HL-60 (cell line): Measurements from ENCODE around the gene SPIN1.
"Not testable (repeated sequence)": the region's sequence is repeated elsewhere in the genome, so short reads cannot be mapped to it uniquely, and the experiment has no call there.

ENCODE experiments used
- DNase-seq, 2 experiments: peaks; one replicate each; pipeline ENCODE4 v3.0.0-alpha.2; 2010 to 2020; ENCODE audit warnings: low read depth in 1 of 2, low spot score in 1 of 2
- H3K27ac ChIP-seq: fragments of 250-450 bp; sonication (Bioruptor Pico); replicated peaks from 2 replicates; pipeline ENCODE4 v1.5.1; 2020; ENCODE audit warnings: mild to moderate bottlenecking, moderate library complexity
- H3K27me3 ChIP-seq: fragments of 250-450 bp; sonication (Bioruptor Pico); 2 replicates; pipeline ENCODE4 v1.5.1; 2021; ENCODE audit warnings: mild to moderate bottlenecking, moderate library complexity; ENCODE audit not compliant: insufficient read depth, poor library complexity, severe bottlenecking
- H3K4me3 ChIP-seq: replicated peaks from 2 replicates; pipeline ENCODE4 v1.5.1; 2011; ENCODE audit warnings: mild to moderate bottlenecking, control low read depth, low read length; ENCODE audit not compliant: insufficient read depth
- GABPA ChIP-seq: IDR thresholded peaks from 2 replicates; pipeline ENCODE4 v1.6.1; 2012; ENCODE audit warnings: low read depth
- POLR2AphosphoS5 ChIP-seq: IDR thresholded peaks from 2 replicates; pipeline ENCODE4 v1.6.1; 2012; ENCODE audit warnings: low read depth
- SPI1 ChIP-seq: IDR thresholded peaks from 2 replicates; pipeline ENCODE4 v1.6.1; 2012; ENCODE audit warnings: low read depth, mild to moderate bottlenecking, borderline replicate concordance
- long read RNA-seq: library from polyadenylated mRNA; unstranded; transcript quantifications from one replicate; pipeline ENCODE4 v2.0.0, GENCODE V29; 2020
- TF ChIP-seq, protein P1 (sequence below): IDR thresholded peaks from 2 replicates; pipeline ENCODE4 v1.6.1; 2012; ENCODE audit warnings: low read depth; ENCODE audit not compliant: insufficient replicate concordance
- TF ChIP-seq, protein P2 (sequence below): IDR thresholded peaks from one replicate; pipeline ENCODE4 v1.5.1; 2011; ENCODE audit warnings: low read length, control low read depth, inconsistent platforms; ENCODE audit not compliant: insufficient read depth

Gene SPIN1
- long read RNA-seq, full-length matches to known transcripts: 4 of 35 reads
- long read RNA-seq, partial matches to known transcripts: 1 of 35 reads
- long read RNA-seq, other reads (novel, unspliced or antisense): 30 of 35 reads

DNA sequence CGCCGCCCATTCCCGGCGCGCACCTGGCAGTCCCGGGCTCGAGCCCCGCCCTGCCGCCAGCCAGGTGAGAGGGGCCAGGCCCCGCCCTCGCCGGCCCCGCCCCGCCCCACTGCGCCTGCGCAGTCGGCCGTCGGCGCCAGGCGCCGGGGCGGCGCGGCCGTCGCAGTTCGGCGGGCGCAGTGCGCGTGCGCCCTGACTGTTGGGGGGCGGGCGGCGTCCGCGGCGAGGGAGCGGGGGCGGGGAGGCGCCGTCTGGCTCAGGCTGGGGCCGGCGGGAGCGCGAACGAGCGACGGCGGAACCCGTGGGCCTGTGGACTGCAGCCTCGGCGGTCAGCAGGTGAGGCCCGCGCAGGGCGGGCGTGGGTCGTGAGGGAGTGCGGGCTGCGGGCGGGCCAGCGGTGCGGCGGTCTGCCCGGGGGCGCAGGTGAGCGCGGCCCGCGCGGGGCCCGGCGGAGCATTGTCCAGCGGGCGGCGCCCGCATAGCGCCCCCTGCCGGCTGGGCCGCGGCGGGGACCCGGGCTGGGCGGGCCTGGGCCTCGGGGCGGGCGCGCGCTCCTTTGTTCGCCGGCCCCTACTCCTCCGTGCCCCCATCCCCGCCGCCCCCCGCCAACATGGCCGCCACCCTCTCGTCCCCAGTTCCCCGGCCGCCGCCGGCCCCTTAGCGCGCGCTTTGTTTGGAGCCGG lies at the start of gene SPIN1:
Gene SPIN1 (plus strand): TSS at position 242 of the 683 bp plus-strand sequence. CDS start 38,096 bp downstream, outside the sequence.
- peak; percentile 44 to 63 for DNase-seq
- peak within 1 kb of the TSS; percentile 53 for H3K27ac ChIP-seq
- peak within 1 kb of the TSS; percentile 79 for H3K4me3 ChIP-seq
- H3K27me3 ChIP-seq: no peaks in the 10 kb centered on the region
- TF ChIP-seq GABPA: no peak

DNA sequence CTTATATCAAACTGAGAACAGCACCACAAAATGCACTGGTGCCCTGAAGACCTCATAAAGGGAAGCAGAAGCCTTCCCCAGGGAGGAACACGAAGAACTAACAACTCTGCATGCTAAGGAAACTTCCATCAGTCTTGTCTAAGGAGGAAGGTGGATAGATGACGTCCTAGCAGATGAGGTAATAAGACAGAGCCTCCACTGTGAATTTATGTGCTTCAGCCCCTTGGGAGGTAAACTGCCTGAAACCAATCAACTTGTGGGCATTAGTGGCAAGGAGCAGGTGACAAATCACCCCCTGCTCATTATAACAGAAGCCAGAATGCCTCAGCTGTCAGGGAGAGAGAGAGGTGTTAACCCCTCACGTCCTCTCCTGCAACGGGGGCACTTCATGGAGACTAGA lies 48.9 kb upstream of the SPIN1 start:
- Histone ChIP-seq H3K27ac (no peak overlapping the region), H3K4me3 (no peak overlapping the region), H3K27me3 (no peaks in the 10 kb centered on the region)
- peak; percentile 43 to 55 for DNase-seq
- no peak for TF ChIP-seq POLR2AphosphoS5
- no peak for TF ChIP-seq GABPA
- peak; percentile 10; the same call in 1 of the 2 replicates for TF ChIP-seq SPI1
- TF ChIP-seq, protein P1, sequence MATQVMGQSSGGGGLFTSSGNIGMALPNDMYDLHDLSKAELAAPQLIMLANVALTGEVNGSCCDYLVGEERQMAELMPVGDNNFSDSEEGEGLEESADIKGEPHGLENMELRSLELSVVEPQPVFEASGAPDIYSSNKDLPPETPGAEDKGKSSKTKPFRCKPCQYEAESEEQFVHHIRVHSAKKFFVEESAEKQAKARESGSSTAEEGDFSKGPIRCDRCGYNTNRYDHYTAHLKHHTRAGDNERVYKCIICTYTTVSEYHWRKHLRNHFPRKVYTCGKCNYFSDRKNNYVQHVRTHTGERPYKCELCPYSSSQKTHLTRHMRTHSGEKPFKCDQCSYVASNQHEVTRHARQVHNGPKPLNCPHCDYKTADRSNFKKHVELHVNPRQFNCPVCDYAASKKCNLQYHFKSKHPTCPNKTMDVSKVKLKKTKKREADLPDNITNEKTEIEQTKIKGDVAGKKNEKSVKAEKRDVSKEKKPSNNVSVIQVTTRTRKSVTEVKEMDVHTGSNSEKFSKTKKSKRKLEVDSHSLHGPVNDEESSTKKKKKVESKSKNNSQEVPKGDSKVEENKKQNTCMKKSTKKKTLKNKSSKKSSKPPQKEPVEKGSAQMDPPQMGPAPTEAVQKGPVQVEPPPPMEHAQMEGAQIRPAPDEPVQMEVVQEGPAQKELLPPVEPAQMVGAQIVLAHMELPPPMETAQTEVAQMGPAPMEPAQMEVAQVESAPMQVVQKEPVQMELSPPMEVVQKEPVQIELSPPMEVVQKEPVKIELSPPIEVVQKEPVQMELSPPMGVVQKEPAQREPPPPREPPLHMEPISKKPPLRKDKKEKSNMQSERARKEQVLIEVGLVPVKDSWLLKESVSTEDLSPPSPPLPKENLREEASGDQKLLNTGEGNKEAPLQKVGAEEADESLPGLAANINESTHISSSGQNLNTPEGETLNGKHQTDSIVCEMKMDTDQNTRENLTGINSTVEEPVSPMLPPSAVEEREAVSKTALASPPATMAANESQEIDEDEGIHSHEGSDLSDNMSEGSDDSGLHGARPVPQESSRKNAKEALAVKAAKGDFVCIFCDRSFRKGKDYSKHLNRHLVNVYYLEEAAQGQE: no peak
- TF ChIP-seq, protein P2, sequence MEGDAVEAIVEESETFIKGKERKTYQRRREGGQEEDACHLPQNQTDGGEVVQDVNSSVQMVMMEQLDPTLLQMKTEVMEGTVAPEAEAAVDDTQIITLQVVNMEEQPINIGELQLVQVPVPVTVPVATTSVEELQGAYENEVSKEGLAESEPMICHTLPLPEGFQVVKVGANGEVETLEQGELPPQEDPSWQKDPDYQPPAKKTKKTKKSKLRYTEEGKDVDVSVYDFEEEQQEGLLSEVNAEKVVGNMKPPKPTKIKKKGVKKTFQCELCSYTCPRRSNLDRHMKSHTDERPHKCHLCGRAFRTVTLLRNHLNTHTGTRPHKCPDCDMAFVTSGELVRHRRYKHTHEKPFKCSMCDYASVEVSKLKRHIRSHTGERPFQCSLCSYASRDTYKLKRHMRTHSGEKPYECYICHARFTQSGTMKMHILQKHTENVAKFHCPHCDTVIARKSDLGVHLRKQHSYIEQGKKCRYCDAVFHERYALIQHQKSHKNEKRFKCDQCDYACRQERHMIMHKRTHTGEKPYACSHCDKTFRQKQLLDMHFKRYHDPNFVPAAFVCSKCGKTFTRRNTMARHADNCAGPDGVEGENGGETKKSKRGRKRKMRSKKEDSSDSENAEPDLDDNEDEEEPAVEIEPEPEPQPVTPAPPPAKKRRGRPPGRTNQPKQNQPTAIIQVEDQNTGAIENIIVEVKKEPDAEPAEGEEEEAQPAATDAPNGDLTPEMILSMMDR: no peak

DNA sequence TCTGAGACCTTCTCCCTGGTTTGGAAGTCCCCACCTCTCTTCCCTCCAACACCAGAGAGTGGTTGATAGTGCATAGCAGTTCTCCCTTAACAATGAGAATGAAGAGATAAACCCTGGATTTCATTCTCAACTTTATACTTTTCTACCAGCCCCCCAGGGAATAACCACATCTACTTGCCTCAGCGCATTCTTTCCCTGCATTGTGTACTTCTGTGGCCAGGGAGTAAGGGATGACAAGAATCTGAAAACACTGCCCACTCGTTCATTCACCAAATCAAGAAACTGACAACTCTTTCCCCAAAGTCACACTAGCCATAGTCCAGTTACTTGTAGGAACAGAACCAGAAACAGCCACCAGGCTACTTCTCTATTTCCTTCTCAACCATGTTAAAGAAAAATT lies 46.0 kb upstream of the SPIN1 start:
- DNase-seq: no peak
- TF ChIP-seq POLR2AphosphoS5: no peak
- TF ChIP-seq, protein P1: no peak
- TF ChIP-seq SPI1: no peak
- TF ChIP-seq, protein P2: no peak
- TF ChIP-seq GABPA: no peak
- Histone ChIP-seq H3K27me3 (no peaks in the 10 kb centered on the region), H3K4me3 (no peak overlapping the region), H3K27ac (no peak overlapping the region)

DNA sequence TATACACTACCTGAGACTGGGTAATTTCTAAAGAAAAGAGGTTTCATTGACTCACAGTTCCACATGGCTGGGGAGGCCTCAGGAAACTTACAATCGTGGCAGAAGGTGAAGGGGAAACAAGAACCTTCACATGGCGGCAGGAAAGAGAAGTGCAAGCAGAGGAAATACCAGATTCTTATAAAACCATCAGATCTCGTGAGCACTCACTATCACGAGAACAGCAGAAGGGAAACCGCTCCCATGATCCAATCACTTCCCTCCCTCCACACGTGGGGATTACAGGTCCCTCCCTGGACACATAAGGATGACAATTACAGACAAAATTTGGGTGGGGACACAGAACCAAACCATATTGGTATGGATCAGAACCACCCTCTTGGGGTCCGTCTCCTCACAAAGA lies 44.2 kb upstream of the SPIN1 start:
- TF ChIP-seq, protein P1: no peak
- TF ChIP-seq, protein P2: no peak
- TF ChIP-seq SPI1 (no peak), POLR2AphosphoS5 (no peak), GABPA (no peak)
- Histone ChIP-seq H3K27ac (no peak overlapping the region), H3K4me3 (no peak overlapping the region), H3K27me3 (no peaks in the 10 kb centered on the region)
- DNase-seq: peak in 1 of 2 experiments; percentile 15

DNA sequence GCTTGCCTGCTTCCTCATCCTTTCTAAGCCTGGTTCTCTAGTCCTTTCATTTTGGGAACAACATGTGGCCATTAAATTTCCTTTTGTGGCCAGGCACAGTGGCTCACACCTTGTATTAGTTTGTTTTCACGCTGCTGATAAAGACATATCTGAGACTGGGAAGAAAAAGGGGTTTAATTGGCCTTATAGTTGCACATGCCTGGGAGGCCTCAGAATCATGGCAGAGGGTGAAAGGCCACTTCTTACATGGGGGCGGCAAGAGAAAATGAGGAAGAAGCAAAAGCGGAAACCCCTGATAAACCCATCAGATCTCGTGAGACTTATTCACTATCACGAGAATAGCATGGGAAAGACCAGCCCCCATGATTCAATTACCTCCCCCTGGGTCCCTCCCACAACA lies 37.9 kb upstream of the SPIN1 start:
- H3K4me3 ChIP-seq, H3K27me3 ChIP-seq, DNase-seq, H3K27ac ChIP-seq: not testable (repeated sequence)
